Fibroblast of lung (primary cell): ENCODE measurements around the gene BORCS6. TPM values are rescaled to one million over a fixed set of nuclear protein-coding genes. Genes with fewer than 3 reads are reported as not detected.

Source experiments
- DNase-seq, 2 donors: peaks; one replicate each; pipeline versions ENCODE4 v3.0.0 to v3.0.0-alpha.2; 2010; ENCODE audit warnings: low read depth in 2 of 2
- H2AFZ ChIP-seq: 2 replicates; pipeline ENCODE4 v1.5.1; 2012; ENCODE audit warnings: low read length, control low read depth, inconsistent platforms
- H3K27ac ChIP-seq: 2 replicates; pipeline ENCODE4 v1.5.1; 2011; ENCODE audit warnings: low read length, control low read depth; ENCODE audit not compliant: insufficient read depth
- H3K27me3 ChIP-seq: 2 replicates; pipeline ENCODE4 v1.5.1; 2011; ENCODE audit warnings: mild to moderate bottlenecking, low read length; ENCODE audit not compliant: control insufficient read depth, insufficient read depth
- H3K36me3 ChIP-seq: 2 replicates; pipeline ENCODE4 v1.5.1; 2011; ENCODE audit warnings: low read length; ENCODE audit not compliant: control insufficient read depth, insufficient read depth
- H3K4me1 ChIP-seq: 2 replicates; pipeline ENCODE4 v1.5.1; 2011; ENCODE audit warnings: low read length; ENCODE audit not compliant: control insufficient read depth, insufficient read depth; ENCODE audit errors: extremely low read depth
- H3K4me2 ChIP-seq: 2 replicates; pipeline ENCODE4 v1.5.1; 2011; ENCODE audit warnings: low read length, control low read depth; ENCODE audit not compliant: insufficient read depth; ENCODE audit errors: extremely low read depth
- H3K4me3 ChIP-seq, 4 experiments: fragments of 200-600 bp in 1 of 4; sonication (generic) in 1 of 4; replicated peaks in 1 of 4; 2 replicates each; pipeline ENCODE4 v1.5.1; 2011 to 2016; ENCODE audit warnings: low read length in 4 of 4, low read depth in 3 of 4, mild to moderate bottlenecking in 3 of 4, control low read depth in 2 of 4, inconsistent platforms in 1 of 4, mixed read lengths in 1 of 4; ENCODE audit not compliant: insufficient read depth in 1 of 4; ENCODE audit errors: control extremely low read depth in 1 of 4
- H3K79me2 ChIP-seq: 2 replicates; pipeline ENCODE4 v1.5.1; 2012; ENCODE audit warnings: mild to moderate bottlenecking, low read length, inconsistent platforms; ENCODE audit not compliant: control insufficient read depth, insufficient read depth
- H3K9ac ChIP-seq: 2 replicates; pipeline ENCODE4 v1.5.1; 2011; ENCODE audit warnings: mild to moderate bottlenecking, low read length, control low read depth; ENCODE audit not compliant: insufficient read depth
- H3K9me3 ChIP-seq: 2 replicates; pipeline ENCODE4 v1.5.1; 2012; ENCODE audit warnings: low read depth, low read length; ENCODE audit not compliant: control insufficient read depth, insufficient read depth
- H4K20me1 ChIP-seq: 2 replicates; pipeline ENCODE4 v1.5.1; 2011; ENCODE audit warnings: low read length; ENCODE audit not compliant: control insufficient read depth, insufficient read depth; ENCODE audit errors: extremely low read depth
- CTCF ChIP-seq, 2 donors: IDR thresholded peaks in 1 of 2; conservative IDR thresholded peaks in 1 of 2; 1 replicate in 1 of 2; 2 replicates in 1 of 2; pipeline ENCODE4 v1.5.1; 2011 to 2012; ENCODE audit warnings: low read length in 2 of 2, control low read depth in 1 of 2, inconsistent platforms in 1 of 2, low read depth in 1 of 2, mild to moderate bottlenecking in 1 of 2
- EZH2 ChIP-seq: IDR thresholded peaks from 2 replicates; pipeline ENCODE4 v1.5.1; 2012; ENCODE audit warnings: low read length, control low read depth, mild to moderate bottlenecking; ENCODE audit errors: missing control alignments
- polyA plus RNA-seq, 2 donors: library from polyadenylated mRNA; depleted of rRNA in 1 of 2; stranded (reverse) in 1 of 2; unstranded in 1 of 2; fragments of >200 nt; gene quantifications; 2 replicates each; pipeline ENCODE4 v1.2.1, GENCODE V29; 2011 to 2012; ENCODE audit warnings: missing spikeins in 1 of 2
- total RNA-seq: library from RNA; depleted of rRNA; stranded (reverse); fragments of >200 nt; gene quantifications from 2 replicates; pipeline ENCODE4 v1.2.1, GENCODE V29; 2014

BORCS6 gene
- total and polyA plus RNA-seq, 2 donors (not counting 1 experiment from before 2014, with no cell fraction given), result 2.9 to 11.4 TPM

GRCh38 chr17:8152112-8152775 lies 37.7 kb downstream of the BORCS6 start, which contains the start of gene PER1:
Gene PER1 (minus strand): TSS chr17:8152404. CDS start chr17:8150706, 1,698 bp downstream.
- Histone ChIP-seq H4K20me1 (no peaks in the 10 kb centered on the region), H3K4me2 (peak within 1 kb of the TSS; percentile 94), H3K9me3 (no peaks in the 10 kb centered on the region), H3K36me3 (peaks cover 18% of the 10 kb centered on the region), H2AFZ (no peak within 1 kb of the TSS), H3K79me2 (peaks cover 2% of the 10 kb centered on the region), H3K9ac (peak within 1 kb of the TSS; percentile 96), H3K4me3 (peak within 1 kb of the TSS; percentile 70 to 88 (median 76)), H3K27ac (peak within 1 kb of the TSS; percentile 88), H3K27me3 (no peaks in the 10 kb centered on the region), H3K4me1 (peaks cover 29% of the 10 kb centered on the region)
- TF ChIP-seq CTCF (conservative IDR thresholded peaks at IDR 0.05 in 1 of 2, IDR thresholded peaks at IDR 0.05 in 1 of 2; ENCODE audit: low read depth in 1 of 2, low read length in 2 of 2) (no peak), EZH2 (no peak)
- DNase-seq, result peak; percentile 91 to 98

- H4K20me1 ChIP-seq, result no peaks in the 10 kb centered on the region
- TF ChIP-seq EZH2, result no peak
- TF ChIP-seq CTCF (conservative IDR thresholded peaks at IDR 0.05 in 1 of 2, IDR thresholded peaks at IDR 0.05 in 1 of 2; ENCODE audit: low read depth in 1 of 2, low read length in 2 of 2), result no peak
- peaks cover 22% of the 10 kb centered on the region for H3K36me3 ChIP-seq
- H3K27ac ChIP-seq, result peak overlapping the region; percentile 88
- no peaks in the 10 kb centered on the region for H3K27me3 ChIP-seq
- H3K79me2 ChIP-seq, result peaks cover 2% of the 10 kb centered on the region
- H3K4me1 ChIP-seq, result peaks cover 24% of the 10 kb centered on the region
- peak overlapping the region; percentile 70 to 88 (median 76) for H3K4me3 ChIP-seq
- no peak overlapping the region for H2AFZ ChIP-seq
- no peaks in the 10 kb centered on the region for H3K9me3 ChIP-seq
- H3K9ac ChIP-seq, result peak overlapping the region; percentile 96
- DNase-seq, result peak; percentile 76 to 83
- peak overlapping the region; percentile 94 for H3K4me2 ChIP-seq
Observed at GRCh38 chr17:8151641-8152111, 38.3 kb downstream of the BORCS6 start.

GRCh38 chr17:8151120-8151640 lies 38.8 kb downstream of the BORCS6 start:
- H3K9me3 ChIP-seq, result no peaks in the 10 kb centered on the region
- H3K79me2 ChIP-seq, result peaks cover 2% of the 10 kb centered on the region
- no peaks in the 10 kb centered on the region for H4K20me1 ChIP-seq
- peak; percentile 90 to 92 for DNase-seq
- peaks cover 24% of the 10 kb centered on the region for H3K36me3 ChIP-seq
- H3K27me3 ChIP-seq, result no peaks in the 10 kb centered on the region
- H2AFZ ChIP-seq, result no peak overlapping the region
- peak overlapping the region; percentile 88 for H3K27ac ChIP-seq
- H3K4me3 ChIP-seq, result peak overlapping the region; percentile 70 to 88 (median 76)
- peak overlapping the region; percentile 94 for H3K4me2 ChIP-seq
- H3K4me1 ChIP-seq, result peaks cover 24% of the 10 kb centered on the region
- TF ChIP-seq EZH2, result no peak
- H3K9ac ChIP-seq, result peak overlapping the region; percentile 96
